Parathyroid adenoma (tissue), 2 donors: ENCODE measurements around the gene BTBD10.

Experiments
- H2AFZ ChIP-seq: fragments of 300-600 bp; sonication (generic); one replicate; pipeline ENCODE4 v1.7.0; 2017; ENCODE audit warnings: antibody characterized with exemption, mild to moderate bottlenecking
- H3K27ac ChIP-seq: fragments of 300-600 bp; sonication (generic); one replicate; pipeline ENCODE4 v1.7.0; 2017
- H3K27me3 ChIP-seq: fragments of 300-600 bp; sonication (generic); one replicate; pipeline ENCODE4 v1.7.0; 2017; ENCODE audit warnings: low read length; ENCODE audit not compliant: control insufficient read depth, insufficient read depth
- H3K36me3 ChIP-seq: fragments of 300-600 bp; sonication (generic); one replicate; pipeline ENCODE4 v1.7.0; 2017; ENCODE audit warnings: low read length; ENCODE audit not compliant: control insufficient read depth, insufficient read depth
- H3K4me1 ChIP-seq: fragments of 300-600 bp; sonication (generic); one replicate; pipeline ENCODE4 v1.7.0; 2017; ENCODE audit warnings: control low read depth
- H3K4me2 ChIP-seq: fragments of 300-600 bp; sonication (generic); one replicate; pipeline ENCODE4 v1.7.0; 2017; ENCODE audit warnings: low read length
- H3K4me3 ChIP-seq: fragments of 300-600 bp; sonication (generic); one replicate; pipeline ENCODE4 v1.7.0; 2017; ENCODE audit warnings: low read depth, low read length
- H3K79me2 ChIP-seq: fragments of 300-600 bp; sonication (generic); one replicate; pipeline ENCODE4 v1.7.0; 2017; ENCODE audit warnings: control low read depth
- H3K9ac ChIP-seq: fragments of 300-600 bp; sonication (generic); one replicate; pipeline ENCODE4 v1.7.0; 2017; ENCODE audit warnings: mild to moderate bottlenecking
- H3K9me3 ChIP-seq: fragments of 300-600 bp; sonication (generic); one replicate; pipeline ENCODE4 v1.7.0; 2017; ENCODE audit warnings: low read length; ENCODE audit not compliant: control insufficient read depth
- CTCF ChIP-seq: fragments of 300-600 bp; sonication (generic); IDR thresholded peaks from one replicate; pipeline ENCODE4 v1.7.0; 2017; ENCODE audit warnings: antibody characterized with exemption, mild to moderate bottlenecking
- donor health status: primary hyperparathyroidism.

Gene BTBD10

GRCh38 chr11:13373216-13373615 lies 89.8 kb downstream of the BTBD10 start:
- no peak overlapping the region for H3K9ac ChIP-seq

GRCh38 chr11:13368041-13368446 lies 95.0 kb downstream of the BTBD10 start:
- Histone ChIP-seq H3K36me3 (no peaks in the 10 kb centered on the region), H3K4me2 (no peak overlapping the region), H3K27me3 (no peaks in the 10 kb centered on the region), H3K4me3 (no peak overlapping the region), H3K79me2 (no peaks in the 10 kb centered on the region), H3K27ac (no peak overlapping the region), H3K9ac (no peak overlapping the region), H3K9me3 (no peaks in the 10 kb centered on the region), H3K4me1 (no peaks in the 10 kb centered on the region), H2AFZ (no peak overlapping the region)
- no peak for TF ChIP-seq CTCF

More at GRCh38 chr11:13373216-13373615, 89.8 kb downstream of the BTBD10 start:
- no peak for TF ChIP-seq CTCF
- H3K4me2 ChIP-seq: no peak overlapping the region
- H3K4me1 ChIP-seq: no peaks in the 10 kb centered on the region
- H3K36me3 ChIP-seq: no peaks in the 10 kb centered on the region
- H3K4me3 ChIP-seq: no peak overlapping the region
- no peaks in the 10 kb centered on the region for H3K27me3 ChIP-seq
- H3K27ac ChIP-seq: no peak overlapping the region
- no peak overlapping the region for H2AFZ ChIP-seq
- no peaks in the 10 kb centered on the region for H3K9me3 ChIP-seq
- no peaks in the 10 kb centered on the region for H3K79me2 ChIP-seq

GRCh38 chr11:13367115-13367514 lies 95.9 kb downstream of the BTBD10 start:
- Histone ChIP-seq H3K9me3 (no peaks in the 10 kb centered on the region), H3K79me2 (no peaks in the 10 kb centered on the region), H3K27ac (no peak overlapping the region), H3K27me3 (no peaks in the 10 kb centered on the region), H3K36me3 (no peaks in the 10 kb centered on the region), H3K9ac (no peak overlapping the region), H3K4me2 (no peak overlapping the region), H3K4me3 (no peak overlapping the region), H3K4me1 (no peaks in the 10 kb centered on the region), H2AFZ (no peak overlapping the region)
- TF ChIP-seq CTCF: no peak

GRCh38 chr11:13366266-13367026 lies 96.6 kb downstream of the BTBD10 start:
- H3K4me1 ChIP-seq: no peaks in the 10 kb centered on the region
- no peaks in the 10 kb centered on the region for H3K36me3 ChIP-seq
- H3K4me3 ChIP-seq: no peak overlapping the region
- H3K79me2 ChIP-seq: no peaks in the 10 kb centered on the region
- H3K9ac ChIP-seq: no peak overlapping the region
- no peak overlapping the region for H2AFZ ChIP-seq
- TF ChIP-seq CTCF: no peak
- H3K9me3 ChIP-seq: no peaks in the 10 kb centered on the region
- H3K27ac ChIP-seq: no peak overlapping the region
- H3K27me3 ChIP-seq: no peaks in the 10 kb centered on the region
- H3K4me2 ChIP-seq: no peak overlapping the region

GRCh38 chr11:13364388-13364787 lies 98.6 kb downstream of the BTBD10 start:
- Histone ChIP-seq H3K79me2 (no peaks in the 10 kb centered on the region), H3K9ac (no peak overlapping the region), H3K27ac (no peak overlapping the region), H3K36me3 (no peaks in the 10 kb centered on the region), H3K4me2 (no peak overlapping the region), H3K4me1 (no peaks in the 10 kb centered on the region), H3K27me3 (no peaks in the 10 kb centered on the region), H2AFZ (no peak overlapping the region), H3K9me3 (no peaks in the 10 kb centered on the region), H3K4me3 (no peak overlapping the region)
- TF ChIP-seq CTCF: no peak
